ENCODE measurements around the gene SYT3.

DNA sequence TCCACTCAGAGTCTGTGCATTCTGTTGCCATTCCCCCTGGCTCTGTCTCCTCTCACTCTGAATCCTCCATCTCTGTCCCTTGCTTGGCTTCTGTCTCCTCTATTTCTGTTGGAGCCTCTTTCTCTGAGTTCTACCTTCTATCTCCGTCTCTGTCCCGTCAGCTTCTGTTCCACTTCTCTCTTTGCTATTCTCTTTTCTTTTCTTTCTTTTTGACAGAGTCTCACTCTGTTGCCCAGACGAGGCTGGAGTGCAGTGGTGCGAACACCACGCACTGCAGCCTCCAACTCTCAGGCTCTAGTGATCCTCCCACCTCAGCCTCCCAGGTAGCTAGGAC, 37.6 kb downstream of the SYT3 start:
- TF ChIP-seq, protein P1, sequence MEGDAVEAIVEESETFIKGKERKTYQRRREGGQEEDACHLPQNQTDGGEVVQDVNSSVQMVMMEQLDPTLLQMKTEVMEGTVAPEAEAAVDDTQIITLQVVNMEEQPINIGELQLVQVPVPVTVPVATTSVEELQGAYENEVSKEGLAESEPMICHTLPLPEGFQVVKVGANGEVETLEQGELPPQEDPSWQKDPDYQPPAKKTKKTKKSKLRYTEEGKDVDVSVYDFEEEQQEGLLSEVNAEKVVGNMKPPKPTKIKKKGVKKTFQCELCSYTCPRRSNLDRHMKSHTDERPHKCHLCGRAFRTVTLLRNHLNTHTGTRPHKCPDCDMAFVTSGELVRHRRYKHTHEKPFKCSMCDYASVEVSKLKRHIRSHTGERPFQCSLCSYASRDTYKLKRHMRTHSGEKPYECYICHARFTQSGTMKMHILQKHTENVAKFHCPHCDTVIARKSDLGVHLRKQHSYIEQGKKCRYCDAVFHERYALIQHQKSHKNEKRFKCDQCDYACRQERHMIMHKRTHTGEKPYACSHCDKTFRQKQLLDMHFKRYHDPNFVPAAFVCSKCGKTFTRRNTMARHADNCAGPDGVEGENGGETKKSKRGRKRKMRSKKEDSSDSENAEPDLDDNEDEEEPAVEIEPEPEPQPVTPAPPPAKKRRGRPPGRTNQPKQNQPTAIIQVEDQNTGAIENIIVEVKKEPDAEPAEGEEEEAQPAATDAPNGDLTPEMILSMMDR (IDR thresholded peaks at IDR 0.05), result no peak
- no peak for TF ChIP-seq EP300 (IDR thresholded peaks at IDR 0.05)

Measured in sigmoid colon (tissue), 4 donors.